Ishikawa (cell line): Measurements from ENCODE around the gene SHISA9.

Experiments
- CEBPB ChIP-seq: IDR thresholded peaks from 2 replicates; pipeline ENCODE4 v1.6.1; 2012
- FOXM1 ChIP-seq: IDR thresholded peaks from 2 replicates; pipeline ENCODE4 v1.6.1; 2012; ENCODE audit warnings: low read depth, borderline replicate concordance
- TEAD4 ChIP-seq: IDR thresholded peaks from 2 replicates; pipeline ENCODE4 v1.6.1; 2012
- TF ChIP-seq, protein P1 (sequence below): IDR thresholded peaks from 2 replicates; pipeline ENCODE4 v1.6.1; 2012; ENCODE audit warnings: low read depth, mild to moderate bottlenecking
- TF ChIP-seq, protein P2 (sequence below): IDR thresholded peaks from 2 replicates; pipeline ENCODE4 v1.6.1; 2012
- TF ChIP-seq, protein P3 (sequence below): IDR thresholded peaks from 2 replicates; pipeline ENCODE4 v1.6.1; 2012

- TF ChIP-seq CEBPB (no peak), FOXM1 (no peak), TEAD4 (no peak)
- TF ChIP-seq, protein P1, sequence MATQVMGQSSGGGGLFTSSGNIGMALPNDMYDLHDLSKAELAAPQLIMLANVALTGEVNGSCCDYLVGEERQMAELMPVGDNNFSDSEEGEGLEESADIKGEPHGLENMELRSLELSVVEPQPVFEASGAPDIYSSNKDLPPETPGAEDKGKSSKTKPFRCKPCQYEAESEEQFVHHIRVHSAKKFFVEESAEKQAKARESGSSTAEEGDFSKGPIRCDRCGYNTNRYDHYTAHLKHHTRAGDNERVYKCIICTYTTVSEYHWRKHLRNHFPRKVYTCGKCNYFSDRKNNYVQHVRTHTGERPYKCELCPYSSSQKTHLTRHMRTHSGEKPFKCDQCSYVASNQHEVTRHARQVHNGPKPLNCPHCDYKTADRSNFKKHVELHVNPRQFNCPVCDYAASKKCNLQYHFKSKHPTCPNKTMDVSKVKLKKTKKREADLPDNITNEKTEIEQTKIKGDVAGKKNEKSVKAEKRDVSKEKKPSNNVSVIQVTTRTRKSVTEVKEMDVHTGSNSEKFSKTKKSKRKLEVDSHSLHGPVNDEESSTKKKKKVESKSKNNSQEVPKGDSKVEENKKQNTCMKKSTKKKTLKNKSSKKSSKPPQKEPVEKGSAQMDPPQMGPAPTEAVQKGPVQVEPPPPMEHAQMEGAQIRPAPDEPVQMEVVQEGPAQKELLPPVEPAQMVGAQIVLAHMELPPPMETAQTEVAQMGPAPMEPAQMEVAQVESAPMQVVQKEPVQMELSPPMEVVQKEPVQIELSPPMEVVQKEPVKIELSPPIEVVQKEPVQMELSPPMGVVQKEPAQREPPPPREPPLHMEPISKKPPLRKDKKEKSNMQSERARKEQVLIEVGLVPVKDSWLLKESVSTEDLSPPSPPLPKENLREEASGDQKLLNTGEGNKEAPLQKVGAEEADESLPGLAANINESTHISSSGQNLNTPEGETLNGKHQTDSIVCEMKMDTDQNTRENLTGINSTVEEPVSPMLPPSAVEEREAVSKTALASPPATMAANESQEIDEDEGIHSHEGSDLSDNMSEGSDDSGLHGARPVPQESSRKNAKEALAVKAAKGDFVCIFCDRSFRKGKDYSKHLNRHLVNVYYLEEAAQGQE, result no peak
- TF ChIP-seq, protein P2, sequence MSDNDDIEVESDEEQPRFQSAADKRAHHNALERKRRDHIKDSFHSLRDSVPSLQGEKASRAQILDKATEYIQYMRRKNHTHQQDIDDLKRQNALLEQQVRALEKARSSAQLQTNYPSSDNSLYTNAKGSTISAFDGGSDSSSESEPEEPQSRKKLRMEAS, result no peak
- TF ChIP-seq, protein P3, sequence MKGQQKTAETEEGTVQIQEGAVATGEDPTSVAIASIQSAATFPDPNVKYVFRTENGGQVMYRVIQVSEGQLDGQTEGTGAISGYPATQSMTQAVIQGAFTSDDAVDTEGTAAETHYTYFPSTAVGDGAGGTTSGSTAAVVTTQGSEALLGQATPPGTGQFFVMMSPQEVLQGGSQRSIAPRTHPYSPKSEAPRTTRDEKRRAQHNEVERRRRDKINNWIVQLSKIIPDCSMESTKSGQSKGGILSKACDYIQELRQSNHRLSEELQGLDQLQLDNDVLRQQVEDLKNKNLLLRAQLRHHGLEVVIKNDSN, result no peak
Observed at GRCh38 chr16:13234999-13235398, 333.6 kb downstream of the SHISA9 start.
